Measurements from ENCODE around the gene NF1. TPM values are rescaled to one million over a fixed set of nuclear protein-coding genes. Genes with fewer than 3 reads are reported as not detected.

NF1 gene
- total RNA-seq, 2 experiments from 2014 or later, result 22.6 to 25.5 TPM

DNA sequence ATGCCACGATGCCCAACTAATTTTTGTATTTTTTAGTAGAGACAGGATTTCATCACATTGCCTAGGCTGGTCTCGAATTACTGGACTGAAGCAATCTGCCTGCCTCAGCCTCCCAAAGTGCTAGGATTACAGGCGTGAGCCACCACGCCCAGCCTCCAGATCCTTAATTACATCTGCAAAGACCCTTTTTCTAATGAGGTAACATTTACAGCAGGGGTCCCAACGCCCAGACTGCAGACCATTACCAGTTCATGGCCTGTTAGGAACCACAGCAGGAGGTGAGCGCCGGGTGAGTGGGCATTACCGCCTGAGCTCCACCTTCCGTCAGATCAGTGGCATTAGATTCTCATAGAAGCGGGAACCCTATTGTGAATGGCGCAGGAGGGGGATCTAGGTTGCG, 292.7 kb downstream of the NF1 start:
- no peak overlapping the region for H3K27ac Mint-ChIP-seq
- POLR2A ChIA-PET, result no interaction called here
- CTCF ChIA-PET, result interaction anchor here (1.1 kb wide), 1 partner anchor 18 kb away, joined by 3 read pairs; no protein-coding TSS in a partner anchor
- no peaks in the 10 kb centered on the region for H3K36me3 Mint-ChIP-seq (ENCODE audit: low read depth)
- H3K4me1 Mint-ChIP-seq, result peaks cover 10% of the 10 kb centered on the region
- H3K9me3 Mint-ChIP-seq, result no peaks in the 10 kb centered on the region
- no peak for DNase-seq
- H3K4me3 Mint-ChIP-seq, result no peak overlapping the region
- H3K27me3 Mint-ChIP-seq, result peaks cover 27% of the 10 kb centered on the region

GRCh38 chr17:31388351-31388750, 293.6 kb downstream of the NF1 start:
- peaks cover 36% of the 10 kb centered on the region for H3K27me3 Mint-ChIP-seq
- no peaks in the 10 kb centered on the region for H3K9me3 Mint-ChIP-seq
- ChIA-PET CTCF (interaction anchor here (1.1 kb wide), 1 partner anchor 19 kb away, joined by 3 read pairs; no protein-coding TSS in a partner anchor), POLR2A (no interaction called here)
- H3K4me1 Mint-ChIP-seq, result peaks cover 13% of the 10 kb centered on the region
- no peak overlapping the region for H3K27ac Mint-ChIP-seq
- no peak for DNase-seq
- no peaks in the 10 kb centered on the region for H3K36me3 Mint-ChIP-seq (ENCODE audit: low read depth)
- no peak overlapping the region for H3K4me3 Mint-ChIP-seq

- POLR2A ChIA-PET, result interaction anchor here (0.7 kb wide), 1 partner anchor 136 kb away, joined by 4 read pairs; no protein-coding TSS in a partner anchor
- peaks cover 13% of the 10 kb centered on the region for H3K4me1 Mint-ChIP-seq
- peak; percentile 46 for DNase-seq
- H3K36me3 Mint-ChIP-seq (ENCODE audit: low read depth), result no peaks in the 10 kb centered on the region
- no peaks in the 10 kb centered on the region for H3K9me3 Mint-ChIP-seq
- CTCF ChIA-PET, result interaction anchor here (0.7 to 2.2 kb wide), 13 partner anchors 12 to 512 kb away, joined by 3 to 25 read pairs (median 4); partner anchors contain the start of gene UTP6
- H3K27ac Mint-ChIP-seq, result no peak overlapping the region
- peaks cover 41% of the 10 kb centered on the region for H3K27me3 Mint-ChIP-seq
- H3K4me3 Mint-ChIP-seq, result no peak overlapping the region
These were observed 294.2 kb downstream of the NF1 start for GRCh38 chr17:31388770-31389656.

- Mint-ChIP-seq H3K36me3 (ENCODE audit: low read depth) (no peaks in the 10 kb centered on the region), H3K4me3 (peak overlapping the region; percentile 41), H3K27me3 (peaks cover 46% of the 10 kb centered on the region), H3K9me3 (no peaks in the 10 kb centered on the region), H3K27ac (no peak overlapping the region), H3K4me1 (peaks cover 13% of the 10 kb centered on the region)
- no peak for DNase-seq
- CTCF ChIA-PET, result interaction anchor here (0.7 to 2.2 kb wide), 13 partner anchors 11 to 511 kb away, joined by 3 to 25 read pairs (median 4); partner anchors contain the start of gene UTP6
- POLR2A ChIA-PET, result interaction anchor here (0.7 kb wide), 1 partner anchor 135 kb away, joined by 4 read pairs; no protein-coding TSS in a partner anchor
These were observed 295.0 kb downstream of the NF1 start for GRCh38 chr17:31389657-31390381.

DNA sequence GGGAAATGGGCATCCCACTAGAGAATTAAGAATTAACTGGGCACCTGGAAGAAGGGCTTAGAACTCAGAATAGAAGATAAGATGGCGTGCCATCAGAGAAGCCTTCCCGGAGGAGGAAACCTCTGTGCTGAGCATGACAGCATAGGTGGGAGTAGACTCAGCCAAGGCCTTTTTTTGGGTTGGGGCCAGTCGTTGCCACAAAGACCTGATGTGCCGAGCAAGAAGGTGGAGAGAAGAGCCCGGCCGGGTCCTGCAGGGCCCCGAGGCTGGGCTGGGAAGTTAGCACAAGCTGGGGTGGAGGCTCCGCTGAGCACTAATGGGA, 295.6 kb downstream of the NF1 start:
- H3K36me3 Mint-ChIP-seq (ENCODE audit: low read depth), result no peaks in the 10 kb centered on the region
- H3K27me3 Mint-ChIP-seq, result peaks cover 49% of the 10 kb centered on the region
- H3K4me3 Mint-ChIP-seq, result peak overlapping the region; percentile 41
- POLR2A ChIA-PET, result no interaction called here
- H3K4me1 Mint-ChIP-seq, result peaks cover 13% of the 10 kb centered on the region
- no peaks in the 10 kb centered on the region for H3K9me3 Mint-ChIP-seq
- no peak overlapping the region for H3K27ac Mint-ChIP-seq
- no peak for DNase-seq
- CTCF ChIA-PET, result interaction anchor here (1.7 to 2.2 kb wide), 5 partner anchors 22 to 137 kb away, joined by 4 to 25 read pairs (median 5); no protein-coding TSS in a partner anchor

- peaks cover 52% of the 10 kb centered on the region for H3K27me3 Mint-ChIP-seq
- no peak for DNase-seq
- POLR2A ChIA-PET, result no interaction called here
- H3K36me3 Mint-ChIP-seq (ENCODE audit: low read depth), result no peaks in the 10 kb centered on the region
- peaks cover 13% of the 10 kb centered on the region for H3K4me1 Mint-ChIP-seq
- CTCF ChIA-PET, result interaction anchor here (0.5 to 2.2 kb wide), 2 partner anchors 67 to 133 kb away, joined by 3 to 25 read pairs; no protein-coding TSS in a partner anchor
- no peaks in the 10 kb centered on the region for H3K9me3 Mint-ChIP-seq
- no peak overlapping the region for H3K27ac Mint-ChIP-seq
- peak overlapping the region; percentile 41 for H3K4me3 Mint-ChIP-seq
These were observed 296.1 kb downstream of the NF1 start for GRCh38 chr17:31390748-31391495.

DNA sequence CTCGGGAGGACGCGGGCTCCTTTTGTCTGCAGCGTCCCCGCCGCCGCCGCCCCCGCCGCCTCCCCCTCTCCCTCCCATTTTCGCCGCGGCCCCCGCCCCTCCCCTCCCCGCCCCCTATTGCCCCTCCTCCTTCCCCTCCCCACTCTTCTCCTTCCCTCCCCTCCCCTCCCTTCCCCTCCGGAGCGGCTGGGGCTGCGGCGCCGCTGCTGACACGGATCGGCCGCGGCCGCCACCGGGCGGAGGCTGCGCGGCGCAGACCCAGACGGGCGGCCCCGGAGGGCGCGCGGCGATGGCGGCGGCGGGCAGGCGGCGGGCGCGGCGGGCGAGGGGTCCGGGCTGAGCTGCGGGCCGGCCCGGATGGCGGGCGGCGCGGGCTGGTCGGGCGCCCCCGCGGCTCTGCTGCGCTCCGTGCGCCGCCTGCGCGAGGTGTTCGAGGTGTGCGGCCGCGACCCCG, 296.7 kb downstream of the NF1 start, which contains the start of gene RAB11FIP4:
RAB11FIP4 (plus strand) TSS at position 180 of the 454 bp plus-strand sequence; CDS start at position 358, 178 bp downstream.
- no peak within 1 kb of the TSS for H3K27ac Mint-ChIP-seq

DNA sequence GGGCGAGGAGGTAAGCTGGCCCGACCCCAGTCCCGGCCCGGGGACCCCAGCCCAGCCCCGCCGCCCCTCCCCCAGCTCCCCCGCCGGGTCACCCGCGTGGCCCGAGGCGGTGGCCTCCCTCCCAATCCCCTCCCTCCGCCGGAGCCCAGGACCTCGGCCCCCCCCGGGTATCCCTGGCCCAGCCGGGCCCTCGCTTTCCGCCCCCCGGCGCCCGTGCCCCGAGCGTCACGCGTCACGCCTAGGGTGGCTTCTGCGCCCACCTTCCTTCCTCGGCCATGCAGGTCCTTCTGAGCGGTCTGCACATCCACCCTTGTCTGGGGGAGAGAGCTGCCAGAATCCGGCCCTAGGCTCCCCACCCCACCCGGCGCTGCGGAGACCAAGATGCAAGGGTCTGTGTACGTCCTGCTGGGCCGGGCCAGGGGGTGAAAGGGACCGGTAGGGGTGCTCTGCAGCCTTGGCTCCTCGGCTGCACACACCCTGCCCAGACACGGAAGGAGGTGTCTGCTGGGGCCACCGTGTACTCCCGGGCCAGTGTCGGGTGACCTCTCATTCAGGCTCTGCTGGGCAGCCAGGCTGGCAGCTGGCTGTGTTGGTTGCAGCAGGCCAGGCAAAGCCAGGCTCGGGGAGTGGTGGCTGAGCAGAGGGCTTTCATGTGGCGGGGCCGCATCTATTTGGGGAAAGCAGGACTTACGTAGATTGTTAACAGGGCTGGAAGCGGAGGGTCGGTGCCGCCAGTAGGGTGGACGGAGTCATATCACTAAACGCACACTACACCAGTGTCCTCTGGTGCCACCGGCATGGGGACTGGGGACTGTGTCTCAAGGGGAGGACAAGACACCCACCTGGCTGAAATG, 297.5 kb downstream of the NF1 start:
- Mint-ChIP-seq H3K27ac (no peak overlapping the region), H3K36me3 (ENCODE audit: low read depth) (no peaks in the 10 kb centered on the region), H3K27me3 (peaks cover 52% of the 10 kb centered on the region), H3K4me1 (peaks cover 13% of the 10 kb centered on the region), H3K9me3 (no peaks in the 10 kb centered on the region), H3K4me3 (peak overlapping the region; percentile 49)
- no peak for DNase-seq
- ChIA-PET CTCF (interaction anchor here (0.6 kb wide), 1 partner anchor 1241 kb away, joined by 7 read pairs; no protein-coding TSS in a partner anchor), POLR2A (no interaction called here)

More for the DNA sequence above, 296.7 kb downstream of the NF1 start, which contains the start of gene RAB11FIP4:
- Mint-ChIP-seq H3K4me1 (peaks cover 13% of the 10 kb centered on the region), H3K27me3 (peaks cover 52% of the 10 kb centered on the region), H3K36me3 (ENCODE audit: low read depth) (no peaks in the 10 kb centered on the region), H3K4me3 (peak within 1 kb of the TSS; percentile 49), H3K9me3 (no peaks in the 10 kb centered on the region)
- ChIA-PET CTCF (interaction anchor here (0.5 to 0.6 kb wide), 2 partner anchors 68 to 1241 kb away, joined by 3 to 7 read pairs; no protein-coding TSS in a partner anchor), POLR2A (no interaction called here)
- no peak for DNase-seq

- peak overlapping the region; percentile 22 for H3K4me3 Mint-ChIP-seq
- H3K27me3 Mint-ChIP-seq, result peaks cover 51% of the 10 kb centered on the region
- H3K27ac Mint-ChIP-seq, result no peak overlapping the region
- H3K36me3 Mint-ChIP-seq (ENCODE audit: low read depth), result no peaks in the 10 kb centered on the region
- peaks cover 13% of the 10 kb centered on the region for H3K4me1 Mint-ChIP-seq
- ChIA-PET POLR2A (no interaction called here), CTCF (no interaction called here)
- DNase-seq, result no peak
- no peaks in the 10 kb centered on the region for H3K9me3 Mint-ChIP-seq
These were observed 298.3 kb downstream of the NF1 start for GRCh38 chr17:31392856-31393748.

DNA sequence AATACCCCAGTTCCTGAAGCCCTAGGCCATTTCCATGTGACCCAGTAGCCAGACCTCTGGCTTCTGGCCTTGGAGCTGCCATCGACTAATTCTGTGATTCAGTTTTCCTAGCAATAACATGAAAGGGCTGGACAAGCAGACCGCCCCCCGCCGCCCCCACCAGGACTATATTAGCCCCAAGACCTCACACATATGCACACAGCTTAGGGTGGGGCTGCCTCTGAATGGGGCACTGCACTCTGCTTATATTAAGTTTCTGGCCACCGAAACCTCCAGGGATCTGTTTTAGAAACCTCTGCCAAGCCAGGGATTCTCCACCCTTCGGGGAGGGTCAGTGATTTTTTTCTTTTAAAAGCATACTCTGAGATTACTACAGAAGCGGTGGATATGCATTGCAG, 299.0 kb downstream of the NF1 start:
- no peak for DNase-seq
- Mint-ChIP-seq H3K9me3 (no peaks in the 10 kb centered on the region), H3K4me1 (peaks cover 13% of the 10 kb centered on the region), H3K27me3 (peaks cover 50% of the 10 kb centered on the region), H3K4me3 (no peak overlapping the region), H3K36me3 (ENCODE audit: low read depth) (no peaks in the 10 kb centered on the region), H3K27ac (no peak overlapping the region)
- ChIA-PET POLR2A (no interaction called here), CTCF (no interaction called here)

GRCh38 chr17:31394544-31394943, 299.8 kb downstream of the NF1 start:
- ChIA-PET CTCF (no interaction called here), POLR2A (no interaction called here)
- DNase-seq, result peak; percentile 60
- H3K4me1 Mint-ChIP-seq, result peaks cover 13% of the 10 kb centered on the region
- no peak overlapping the region for H3K4me3 Mint-ChIP-seq
- peaks cover 46% of the 10 kb centered on the region for H3K27me3 Mint-ChIP-seq
- H3K27ac Mint-ChIP-seq, result no peak overlapping the region
- H3K36me3 Mint-ChIP-seq (ENCODE audit: low read depth), result no peaks in the 10 kb centered on the region
- no peaks in the 10 kb centered on the region for H3K9me3 Mint-ChIP-seq
